Muscle layer of colon (tissue), 2 donors: ENCODE data around the gene SLC22A12.
"Not testable (repeated sequence)": the region's sequence is repeated elsewhere in the genome, so short reads cannot be mapped to it uniquely, and the experiment has no call there.

Experiments
- H3K27ac ChIP-seq: one replicate; pipeline ENCODE4 v1.7.0; 2013; ENCODE audit warnings: low read depth, mild to moderate bottlenecking, low read length, moderate library complexity
- H3K27me3 ChIP-seq, 2 donors: one replicate each; pipeline ENCODE4 v1.7.0; 2013; ENCODE audit warnings: low read length in 2 of 2, mild to moderate bottlenecking in 2 of 2; ENCODE audit not compliant: insufficient read depth in 2 of 2, control insufficient read depth in 1 of 2
- H3K36me3 ChIP-seq: one replicate; pipeline ENCODE4 v1.7.0; 2013; ENCODE audit warnings: mild to moderate bottlenecking, low read length; ENCODE audit not compliant: insufficient read depth
- H3K4me1 ChIP-seq: one replicate; pipeline ENCODE4 v1.7.0; 2013; ENCODE audit warnings: mild to moderate bottlenecking, low read length; ENCODE audit not compliant: insufficient read depth
- H3K4me3 ChIP-seq, 2 donors: one replicate each; pipeline ENCODE4 v1.7.0; 2013; ENCODE audit warnings: low read length in 2 of 2, low read depth in 1 of 2, mild to moderate bottlenecking in 1 of 2, moderate library complexity in 1 of 2
- H3K9ac ChIP-seq: one replicate; pipeline ENCODE4 v1.7.0; 2013; ENCODE audit warnings: low read length
- H3K9me3 ChIP-seq: one replicate; pipeline ENCODE4 v1.7.0; 2013; ENCODE audit warnings: mild to moderate bottlenecking, low read length
- donor health status: abdominal sarcoma.
- donor health status: Adenocarcinoma of cecum.

Gene SLC22A12

DNA sequence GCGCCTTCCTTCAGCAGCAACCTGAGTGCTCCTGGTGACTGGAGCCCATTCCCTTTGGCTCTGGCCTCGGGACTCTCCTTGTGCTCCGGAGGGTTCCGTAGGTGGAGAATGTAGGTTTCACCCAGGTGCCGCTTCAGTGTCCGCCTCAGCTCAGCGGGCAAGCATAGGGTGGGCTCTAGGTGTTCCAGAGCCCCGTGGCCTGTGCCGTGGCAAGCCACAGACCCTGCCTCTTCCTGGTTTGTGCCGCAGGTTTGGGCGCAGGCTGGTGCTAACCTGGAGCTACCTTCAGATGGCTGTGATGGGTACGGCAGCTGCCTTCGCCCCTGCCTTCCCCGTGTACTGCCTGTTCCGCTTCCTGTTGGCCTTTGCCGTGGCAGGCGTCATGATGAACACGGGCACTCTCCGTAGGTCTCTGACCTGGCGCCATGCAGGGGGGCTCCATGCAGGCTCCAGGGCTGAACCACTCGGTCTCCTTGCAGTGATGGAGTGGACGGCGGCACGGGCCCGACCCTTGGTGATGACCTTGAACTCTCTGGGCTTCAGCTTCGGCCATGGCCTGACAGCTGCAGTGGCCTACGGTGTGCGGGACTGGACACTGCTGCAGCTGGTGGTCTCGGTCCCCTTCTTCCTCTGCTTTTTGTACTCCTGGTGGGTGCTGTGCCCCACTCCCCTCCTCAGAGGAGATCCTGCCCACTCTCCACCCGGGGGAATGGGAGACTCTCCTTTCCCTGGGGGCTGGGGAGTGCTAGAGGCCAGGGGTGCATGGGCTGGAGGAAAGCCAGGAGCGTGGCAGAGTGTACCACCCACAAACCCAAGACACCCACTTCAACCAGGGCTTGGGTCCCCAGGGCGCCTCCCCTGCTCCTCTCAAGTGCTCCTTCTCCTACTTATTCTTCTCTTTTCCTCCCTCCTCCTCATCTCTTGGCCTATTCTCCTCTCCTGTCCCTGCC, 2.4 kb downstream of the SLC22A12 start:
- no peaks in the 10 kb centered on the region for H3K36me3 ChIP-seq

GRCh38 chr11:64594159-64594939, 3.3 kb downstream of the SLC22A12 start:
- no peaks in the 10 kb centered on the region for H3K4me1 ChIP-seq
- no peak overlapping the region for H3K27ac ChIP-seq
- H3K9me3 ChIP-seq, result no peaks in the 10 kb centered on the region
- H3K4me3 ChIP-seq, result no peak overlapping the region
- no peaks in the 10 kb centered on the region for H3K36me3 ChIP-seq
- H3K27me3 ChIP-seq, result no peaks in the 10 kb centered on the region
- H3K9ac ChIP-seq, result no peak overlapping the region

More for the DNA sequence above, 2.4 kb downstream of the SLC22A12 start:
- no peak overlapping the region for H3K4me3 ChIP-seq
- H3K9ac ChIP-seq, result no peak overlapping the region
- H3K27me3 ChIP-seq, result no peaks in the 10 kb centered on the region
- no peaks in the 10 kb centered on the region for H3K4me1 ChIP-seq
- H3K9me3 ChIP-seq, result no peaks in the 10 kb centered on the region
- no peak overlapping the region for H3K27ac ChIP-seq

DNA sequence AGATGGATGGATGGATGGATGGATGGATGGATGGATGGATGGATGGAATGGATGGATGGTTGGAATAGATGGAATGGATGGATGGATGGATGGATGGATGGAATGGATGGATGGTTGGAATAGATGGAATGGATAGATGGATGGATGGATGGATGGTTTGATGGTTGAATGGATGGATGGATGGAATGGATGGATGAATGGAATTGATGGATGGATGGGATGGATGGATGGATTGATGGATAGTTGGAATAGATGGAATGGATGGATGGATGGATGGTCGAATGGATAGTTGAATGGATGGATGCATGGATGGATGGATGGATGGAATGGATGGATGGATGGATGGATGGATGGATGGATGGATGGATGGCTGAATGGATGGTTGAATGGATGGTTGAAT, 4.9 kb downstream of the SLC22A12 start:
- H3K4me1 ChIP-seq, H3K9ac ChIP-seq, H3K27ac ChIP-seq, H3K27me3 ChIP-seq, H3K4me3 ChIP-seq, H3K36me3 ChIP-seq, H3K9me3 ChIP-seq: not testable (repeated sequence)

GRCh38 chr11:64597671-64598101, 6.7 kb downstream of the SLC22A12 start:
- H3K4me1 ChIP-seq, result no peaks in the 10 kb centered on the region
- no peak overlapping the region for H3K27ac ChIP-seq
- H3K9me3 ChIP-seq, result no peaks in the 10 kb centered on the region
- H3K27me3 ChIP-seq, result no peaks in the 10 kb centered on the region
- no peak overlapping the region for H3K9ac ChIP-seq
- no peak overlapping the region for H3K4me3 ChIP-seq
- no peaks in the 10 kb centered on the region for H3K36me3 ChIP-seq

DNA sequence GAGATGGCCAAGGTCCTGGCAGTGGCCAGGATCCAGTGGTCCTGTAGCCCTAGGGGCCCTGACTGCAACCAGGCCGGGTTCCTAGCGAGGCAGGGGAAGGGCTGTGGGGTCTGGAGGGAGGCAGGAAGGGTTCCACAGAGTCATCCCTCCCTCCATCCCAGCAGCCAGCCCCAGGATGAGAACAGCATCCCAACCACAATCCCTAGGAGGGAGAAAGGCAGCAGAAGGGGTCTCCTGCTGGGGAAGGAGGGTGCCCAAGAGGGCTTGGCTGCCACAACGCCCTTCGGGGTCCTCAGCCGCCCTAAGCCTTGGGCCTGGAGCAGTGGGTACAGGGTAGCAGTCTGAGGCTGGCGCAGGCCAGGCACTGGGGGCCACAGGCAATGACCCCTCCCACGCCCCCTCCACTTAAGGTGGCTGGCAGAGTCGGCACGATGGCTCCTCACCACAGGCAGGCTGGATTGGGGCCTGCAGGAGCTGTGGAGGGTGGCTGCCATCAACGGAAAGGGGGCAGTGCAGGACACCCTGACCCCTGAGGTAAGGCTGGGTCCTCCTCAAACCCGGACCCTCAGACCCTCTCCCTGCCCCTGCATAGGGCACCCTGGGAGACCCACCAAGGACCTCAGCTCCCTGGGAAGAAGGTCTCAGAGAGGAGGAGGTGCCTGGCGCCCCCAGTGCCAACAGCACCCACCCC, 7.2 kb downstream of the SLC22A12 start:
- Histone ChIP-seq H3K27ac (no peak overlapping the region), H3K9me3 (no peaks in the 10 kb centered on the region), H3K4me1 (no peaks in the 10 kb centered on the region), H3K4me3 (no peak overlapping the region), H3K36me3 (no peaks in the 10 kb centered on the region), H3K9ac (no peak overlapping the region), H3K27me3 (no peaks in the 10 kb centered on the region)

- Histone ChIP-seq H3K9me3 (no peaks in the 10 kb centered on the region), H3K36me3 (no peaks in the 10 kb centered on the region), H3K27me3 (no peaks in the 10 kb centered on the region), H3K9ac (no peak overlapping the region), H3K4me3 (no peak overlapping the region), H3K27ac (no peak overlapping the region), H3K4me1 (no peaks in the 10 kb centered on the region)
These were observed 8.0 kb downstream of the SLC22A12 start for GRCh38 chr11:64598797-64599697.

GRCh38 chr11:64599698-64600211, 8.7 kb downstream of the SLC22A12 start:
- Histone ChIP-seq H3K9me3 (no peaks in the 10 kb centered on the region), H3K4me3 (no peak overlapping the region), H3K4me1 (no peaks in the 10 kb centered on the region), H3K27ac (no peak overlapping the region), H3K36me3 (no peaks in the 10 kb centered on the region), H3K9ac (no peak overlapping the region), H3K27me3 (no peaks in the 10 kb centered on the region)

GRCh38 chr11:64600281-64600992, 9.4 kb downstream of the SLC22A12 start:
- Histone ChIP-seq H3K27ac (no peak overlapping the region), H3K4me3 (no peak overlapping the region), H3K36me3 (no peaks in the 10 kb centered on the region), H3K9ac (no peak overlapping the region), H3K9me3 (no peaks in the 10 kb centered on the region), H3K27me3 (no peaks in the 10 kb centered on the region), H3K4me1 (no peaks in the 10 kb centered on the region)

DNA sequence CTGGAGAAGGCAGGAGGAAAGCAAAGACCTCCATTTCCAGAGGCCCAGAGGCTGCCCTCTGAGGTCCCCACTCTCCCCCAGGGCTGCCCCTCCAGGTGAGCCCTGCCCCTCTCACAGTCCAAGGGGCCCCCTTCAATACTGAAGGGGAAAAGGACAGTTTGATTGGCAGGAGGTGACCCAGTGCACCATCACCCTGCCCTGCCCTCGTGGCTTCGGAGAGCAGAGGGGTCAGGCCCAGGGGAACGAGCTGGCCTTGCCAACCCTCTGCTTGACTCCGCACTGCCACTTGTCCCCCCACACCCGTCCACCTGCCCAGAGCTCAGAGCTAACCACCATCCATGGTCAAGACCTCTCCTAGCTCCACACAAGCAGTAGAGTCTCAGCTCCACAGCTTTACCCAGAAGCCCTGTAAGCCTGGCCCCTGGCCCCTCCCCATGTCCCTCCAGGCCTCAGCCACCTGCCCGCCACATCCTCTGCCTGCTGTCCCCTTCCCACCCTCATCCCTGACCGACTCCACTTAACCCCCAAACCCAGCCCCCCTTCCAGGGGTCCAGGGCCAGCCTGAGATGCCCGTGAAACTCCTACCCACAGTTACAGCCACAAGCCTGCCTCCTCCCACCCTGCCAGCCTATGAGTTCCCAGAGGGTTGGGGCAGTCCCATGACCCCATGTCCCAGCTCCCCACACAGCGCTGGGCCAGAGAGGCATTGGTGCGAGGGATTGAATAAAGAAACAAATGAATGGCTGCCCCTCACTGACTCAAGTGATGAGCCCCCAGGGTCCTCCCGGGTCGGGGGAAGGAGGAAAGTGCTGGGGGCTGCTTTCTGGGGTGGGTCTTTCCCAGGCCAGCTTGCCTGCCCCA, 10.8 kb downstream of the SLC22A12 start:
- no peak overlapping the region for H3K9ac ChIP-seq
- no peaks in the 10 kb centered on the region for H3K36me3 ChIP-seq
- no peaks in the 10 kb centered on the region for H3K4me1 ChIP-seq
- H3K4me3 ChIP-seq, result no peak overlapping the region
- no peak overlapping the region for H3K27ac ChIP-seq
- H3K9me3 ChIP-seq, result no peaks in the 10 kb centered on the region
- no peaks in the 10 kb centered on the region for H3K27me3 ChIP-seq
